ENCODE data around the gene LPA.

Gene LPA

GRCh38 chr6:160661216-160661615, 2.9 kb downstream of the LPA start (continued):
- no peak for TF ChIP-seq PATZ1 (CRISPR knock-in tag; IDR thresholded peaks at IDR 0.05; ENCODE audit: borderline replicate concordance)

GRCh38 chr6:160659562-160659961, 4.5 kb downstream of the LPA start:
- no peak for ATAC-seq
- TF ChIP-seq OSR1 (CRISPR knock-in tag; IDR thresholded peaks at IDR 0.05) (no peak), TCF4 (CRISPR knock-in tag; IDR thresholded peaks at IDR 0.05; ENCODE audit: borderline replicate concordance) (no peak), TSHZ2 (CRISPR knock-in tag; IDR thresholded peaks at IDR 0.05) (no peak), SNAI2 (CRISPR knock-in tag; IDR thresholded peaks at IDR 0.05) (no peak), PATZ1 (CRISPR knock-in tag; IDR thresholded peaks at IDR 0.05; ENCODE audit: borderline replicate concordance) (no peak), GLIS3 (CRISPR knock-in tag; IDR thresholded peaks at IDR 0.05) (no peak), ZFP3 (CRISPR knock-in tag; IDR thresholded peaks at IDR 0.05) (no peak), CREB5 (CRISPR knock-in tag; IDR thresholded peaks at IDR 0.05; ENCODE audit: low read depth) (no peak), ZNF70 (CRISPR knock-in tag; IDR thresholded peaks at IDR 0.05) (no peak), ESRRG (CRISPR knock-in tag; IDR thresholded peaks at IDR 0.05) (no peak), PPARA (CRISPR knock-in tag; IDR thresholded peaks at IDR 0.05; ENCODE audit: borderline replicate concordance) (no peak), ZNF565 (CRISPR knock-in tag; conservative IDR thresholded peaks at IDR 0.05; ENCODE audit: low read depth) (no peak), RARB (CRISPR knock-in tag; IDR thresholded peaks at IDR 0.05) (no peak)

- ATAC-seq: no peak
- TF ChIP-seq CREB5 (CRISPR knock-in tag; IDR thresholded peaks at IDR 0.05; ENCODE audit: low read depth) (no peak), ZNF8 (CRISPR knock-in tag; IDR thresholded peaks at IDR 0.05) (no peak), TSHZ2 (CRISPR knock-in tag; IDR thresholded peaks at IDR 0.05) (no peak), ZFP3 (CRISPR knock-in tag; IDR thresholded peaks at IDR 0.05) (no peak), ZNF565 (CRISPR knock-in tag; conservative IDR thresholded peaks at IDR 0.05; ENCODE audit: low read depth) (no peak), TOX (CRISPR knock-in tag; IDR thresholded peaks at IDR 0.05; ENCODE audit: borderline replicate concordance) (no peak), POU6F1 (CRISPR knock-in tag; IDR thresholded peaks at IDR 0.05; ENCODE audit: borderline replicate concordance, low read depth) (no peak), PPARA (CRISPR knock-in tag; IDR thresholded peaks at IDR 0.05; ENCODE audit: borderline replicate concordance) (no peak), TCF4 (CRISPR knock-in tag; IDR thresholded peaks at IDR 0.05; ENCODE audit: borderline replicate concordance) (no peak), ISL1 (CRISPR knock-in tag; IDR thresholded peaks at IDR 0.05) (no peak), RARB (CRISPR knock-in tag; IDR thresholded peaks at IDR 0.05) (no peak), ESRRG (CRISPR knock-in tag; IDR thresholded peaks at IDR 0.05) (no peak), ZNF70 (CRISPR knock-in tag; IDR thresholded peaks at IDR 0.05) (no peak), ZC3H10 (CRISPR knock-in tag; IDR thresholded peaks at IDR 0.05) (no peak), ZFP30 (CRISPR knock-in tag; IDR thresholded peaks at IDR 0.05) (no peak)
Observed at GRCh38 chr6:160634706-160635105, 29.4 kb downstream of the LPA start.
